Measurements from ENCODE around the gene FAM168A. TPM values are rescaled to one million over a fixed set of nuclear protein-coding genes. Genes with fewer than 3 reads are reported as not detected.

Gene FAM168A
- total RNA-seq, 1 donor from 2014 or later: 21.4 TPM

DNA sequence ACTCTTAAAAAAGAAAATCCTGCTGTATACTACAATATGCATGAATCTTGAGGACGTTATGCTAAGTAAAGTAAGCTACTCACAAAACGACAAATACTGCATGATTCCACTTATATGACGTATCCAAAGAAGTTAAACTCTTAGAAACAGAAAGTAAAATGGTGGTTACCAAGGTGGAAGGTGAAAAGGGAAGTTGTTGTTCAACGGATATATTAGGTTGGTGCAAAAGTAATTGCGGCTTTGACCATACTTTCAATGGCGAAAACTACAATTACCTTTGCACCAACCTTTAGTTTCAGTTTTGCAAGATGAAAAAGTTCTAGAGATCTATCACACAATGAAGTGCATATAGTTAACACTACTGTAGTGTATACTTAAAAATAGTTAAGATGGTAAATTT, 101.8 kb downstream of the FAM168A start:
- no peak for DNase-seq (ENCODE audit: extremely low spot score in 2 of 2)
- Histone ChIP-seq H3K4me1 (peaks cover 14% of the 10 kb centered on the region), H3K27me3 (no peaks in the 10 kb centered on the region), H3K36me3 (no peaks in the 10 kb centered on the region), H3K4me3 (no peak overlapping the region), H3K27ac (no peak overlapping the region), H3K9me3 (no peaks in the 10 kb centered on the region)
- TF ChIP-seq POLR2A (IDR thresholded peaks at IDR 0.05) (no peak), POLR2AphosphoS5 (IDR thresholded peaks at IDR 0.05; ENCODE audit: insufficient read depth in 1 of 2, low read depth in 1 of 2) (no peak)
- TF ChIP-seq, protein P1, sequence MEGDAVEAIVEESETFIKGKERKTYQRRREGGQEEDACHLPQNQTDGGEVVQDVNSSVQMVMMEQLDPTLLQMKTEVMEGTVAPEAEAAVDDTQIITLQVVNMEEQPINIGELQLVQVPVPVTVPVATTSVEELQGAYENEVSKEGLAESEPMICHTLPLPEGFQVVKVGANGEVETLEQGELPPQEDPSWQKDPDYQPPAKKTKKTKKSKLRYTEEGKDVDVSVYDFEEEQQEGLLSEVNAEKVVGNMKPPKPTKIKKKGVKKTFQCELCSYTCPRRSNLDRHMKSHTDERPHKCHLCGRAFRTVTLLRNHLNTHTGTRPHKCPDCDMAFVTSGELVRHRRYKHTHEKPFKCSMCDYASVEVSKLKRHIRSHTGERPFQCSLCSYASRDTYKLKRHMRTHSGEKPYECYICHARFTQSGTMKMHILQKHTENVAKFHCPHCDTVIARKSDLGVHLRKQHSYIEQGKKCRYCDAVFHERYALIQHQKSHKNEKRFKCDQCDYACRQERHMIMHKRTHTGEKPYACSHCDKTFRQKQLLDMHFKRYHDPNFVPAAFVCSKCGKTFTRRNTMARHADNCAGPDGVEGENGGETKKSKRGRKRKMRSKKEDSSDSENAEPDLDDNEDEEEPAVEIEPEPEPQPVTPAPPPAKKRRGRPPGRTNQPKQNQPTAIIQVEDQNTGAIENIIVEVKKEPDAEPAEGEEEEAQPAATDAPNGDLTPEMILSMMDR (IDR thresholded peaks at IDR 0.05): no peak
- intact Hi-C loops (cut with DNase I): no loop called here

DNA sequence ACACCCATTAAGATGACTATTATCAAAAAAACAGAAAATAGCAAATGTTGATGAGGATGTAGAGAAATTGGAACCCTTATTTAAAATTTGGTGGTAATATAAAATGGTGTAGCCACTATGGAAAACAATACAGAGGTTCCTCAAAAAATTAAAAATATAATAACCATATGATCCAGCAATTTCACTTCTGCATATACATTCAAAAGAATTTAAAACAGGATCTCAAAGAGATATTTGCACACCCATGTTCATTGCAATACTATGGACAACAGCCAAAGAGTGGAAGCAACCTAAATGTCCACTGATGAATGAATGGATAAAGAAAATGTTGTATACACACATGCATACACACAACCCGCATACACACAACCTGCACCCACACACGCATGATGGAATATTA, 102.2 kb downstream of the FAM168A start:
- Histone ChIP-seq H3K27ac (no peak overlapping the region), H3K9me3 (no peaks in the 10 kb centered on the region), H3K4me3 (no peak overlapping the region), H3K36me3 (no peaks in the 10 kb centered on the region), H3K27me3 (no peaks in the 10 kb centered on the region), H3K4me1 (peaks cover 14% of the 10 kb centered on the region)
- no peak for DNase-seq (ENCODE audit: extremely low spot score in 2 of 2)
- TF ChIP-seq POLR2AphosphoS5 (IDR thresholded peaks at IDR 0.05; ENCODE audit: insufficient read depth in 1 of 2, low read depth in 1 of 2) (no peak), POLR2A (IDR thresholded peaks at IDR 0.05) (no peak)
- TF ChIP-seq, protein P1 (IDR thresholded peaks at IDR 0.05): no peak
- intact Hi-C loops (cut with DNase I): no loop called here

DNA sequence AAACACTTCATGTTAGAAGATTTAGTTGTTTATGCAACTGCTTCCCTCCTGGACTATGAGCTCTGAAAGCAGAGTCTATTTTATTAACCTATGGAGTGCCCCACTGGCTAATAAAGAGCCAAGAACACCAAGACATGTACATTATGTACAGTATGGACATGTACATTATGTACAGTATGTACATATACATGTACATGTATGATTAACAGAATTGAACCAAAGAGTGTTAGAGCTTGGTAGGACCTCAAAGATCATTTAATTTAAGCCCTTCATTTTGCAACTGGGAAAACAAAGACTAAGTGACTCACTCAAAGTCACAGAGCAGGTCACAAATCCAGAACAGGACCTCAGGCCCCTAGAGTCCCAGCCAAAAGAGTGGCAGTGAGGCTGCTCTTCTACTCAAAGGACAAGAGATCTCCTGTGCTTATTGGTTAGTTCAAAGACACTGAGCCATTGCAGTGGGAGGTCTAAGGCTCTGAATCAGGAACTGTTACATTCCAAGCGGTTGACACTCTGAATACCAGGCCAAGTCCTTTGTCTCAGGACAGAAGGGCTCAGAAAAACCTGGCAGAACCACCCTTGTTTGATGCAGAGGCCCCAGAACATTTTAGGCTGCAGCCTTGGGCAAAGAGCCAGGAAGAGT, 103.8 kb downstream of the FAM168A start:
- Histone ChIP-seq H3K27ac (no peak overlapping the region), H3K9me3 (no peaks in the 10 kb centered on the region), H3K4me3 (no peak overlapping the region), H3K4me1 (peaks cover 14% of the 10 kb centered on the region), H3K27me3 (no peaks in the 10 kb centered on the region), H3K36me3 (no peaks in the 10 kb centered on the region)
- no peak for DNase-seq (ENCODE audit: extremely low spot score in 2 of 2)
- TF ChIP-seq POLR2AphosphoS5 (IDR thresholded peaks at IDR 0.05; ENCODE audit: insufficient read depth in 1 of 2, low read depth in 1 of 2): peak in 1 of 2 donors; percentile 24
- no peak for TF ChIP-seq POLR2A (IDR thresholded peaks at IDR 0.05)
- intact Hi-C loops (cut with DNase I): no loop called here

DNA sequence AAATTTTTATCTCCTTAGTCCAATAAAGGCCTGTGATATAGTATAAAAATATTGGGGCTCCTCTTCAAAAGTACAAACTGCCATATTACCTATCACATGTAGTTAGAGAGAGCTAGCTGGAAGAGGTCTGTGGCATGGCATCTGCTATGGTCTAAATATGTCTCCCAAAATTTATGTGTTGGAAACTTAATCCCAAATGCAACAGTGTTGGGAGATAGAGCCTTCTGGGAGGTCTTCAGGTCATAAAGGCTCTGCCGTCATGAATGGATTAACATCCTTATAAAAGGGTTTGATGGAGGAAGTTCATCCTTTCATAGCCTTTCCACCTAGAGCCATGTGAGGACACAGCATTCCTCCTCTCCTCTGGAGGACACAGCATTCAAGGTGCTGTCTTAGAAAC, 116.3 kb downstream of the FAM168A start:
- peaks cover 8% of the 10 kb centered on the region for H3K9me3 ChIP-seq
- no peak for DNase-seq (ENCODE audit: extremely low spot score in 2 of 2)
- H3K27me3 ChIP-seq: no peaks in the 10 kb centered on the region
- intact Hi-C loops (cut with DNase I): no loop called here
- no peak overlapping the region for H3K4me3 ChIP-seq
- TF ChIP-seq POLR2AphosphoS5 (IDR thresholded peaks at IDR 0.05; ENCODE audit: insufficient read depth in 1 of 2, low read depth in 1 of 2) (no peak), POLR2A (IDR thresholded peaks at IDR 0.05) (no peak)
- TF ChIP-seq, protein P1 (IDR thresholded peaks at IDR 0.05): no peak
- H3K4me1 ChIP-seq: no peaks in the 10 kb centered on the region
- no peaks in the 10 kb centered on the region for H3K36me3 ChIP-seq
- no peak overlapping the region for H3K27ac ChIP-seq

DNA sequence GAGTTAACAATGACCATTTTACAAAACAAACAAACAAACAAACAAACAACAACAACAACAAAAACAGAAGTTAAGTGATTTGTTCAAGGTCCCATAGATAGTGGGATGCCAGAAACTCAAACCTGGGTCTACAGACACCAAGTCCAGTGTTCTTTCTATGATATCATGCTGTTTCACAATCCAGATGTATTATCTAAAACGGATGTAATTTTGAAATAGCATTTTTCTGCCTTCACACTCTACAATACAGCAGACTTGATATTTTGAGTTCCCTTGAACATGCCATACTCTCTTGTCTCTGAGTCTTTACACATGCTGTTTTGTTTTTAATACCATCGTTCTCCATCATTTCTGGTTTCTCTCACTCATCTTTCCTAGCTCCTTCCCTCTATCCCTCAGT, 117.2 kb downstream of the FAM168A start:
- DNase-seq (ENCODE audit: extremely low spot score in 2 of 2): no peak
- intact Hi-C loops (cut with DNase I): no loop called here
- Histone ChIP-seq H3K4me1 (no peaks in the 10 kb centered on the region), H3K9me3 (peaks cover 8% of the 10 kb centered on the region), H3K4me3 (no peak overlapping the region), H3K27ac (no peak overlapping the region), H3K27me3 (no peaks in the 10 kb centered on the region), H3K36me3 (no peaks in the 10 kb centered on the region)
- TF ChIP-seq POLR2AphosphoS5 (IDR thresholded peaks at IDR 0.05; ENCODE audit: insufficient read depth in 1 of 2, low read depth in 1 of 2) (no peak), POLR2A (IDR thresholded peaks at IDR 0.05) (no peak)
- TF ChIP-seq, protein P1 (IDR thresholded peaks at IDR 0.05): no peak
